Measurements from ENCODE around the gene LRP1B. TPM values are rescaled to one million over a fixed set of nuclear protein-coding genes. Genes with fewer than 3 reads are reported as not detected.

Gene LRP1B
- polyA plus RNA-seq, 2 of the 4 experiments (the other 2 are of a cell fraction): 0.03 TPM; not detected in 1

DNA sequence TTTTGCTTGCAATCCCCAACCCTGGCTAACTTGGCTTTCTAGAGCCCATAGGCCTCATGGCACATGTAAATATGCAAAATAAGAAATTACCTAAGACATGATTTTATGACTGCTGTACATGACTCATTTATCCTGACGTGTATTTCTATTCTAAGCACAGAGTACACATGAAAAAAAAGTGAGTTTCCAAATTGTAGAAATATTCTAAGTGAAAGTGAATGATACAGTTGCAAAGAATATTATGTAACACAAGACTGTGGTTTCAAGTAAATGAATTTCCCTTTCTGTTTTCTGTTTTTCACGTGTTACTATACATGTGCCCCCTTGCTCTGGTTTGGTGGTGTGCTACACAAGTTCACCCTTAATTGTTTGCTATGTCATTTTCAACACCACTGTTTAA, 162.4 kb downstream of the LRP1B start:
- FAIRE-seq (no peak), DNase-seq (ENCODE audit: low read depth in 1 of 2, low spot score in 1 of 2) (no peak), ATAC-seq (no peak)
- H3K9me3 ChIP-seq: no peaks in the 10 kb centered on the region
- CTCF ChIA-PET: no interaction called here
- 2% methylated on average over 2 of the region's 2 CpGs for WGBS (ENCODE audit: missing lambda C conversion rate)
- no peak overlapping the region for H3K27ac ChIP-seq
- no peak for TF ChIP-seq FOXS1 (CRISPR knock-in tag; IDR thresholded peaks at IDR 0.05)
- H3K4me1 ChIP-seq: no peaks in the 10 kb centered on the region
- POLR2A ChIA-PET: no interaction called here
- H3K4me2 ChIP-seq: no peak overlapping the region
- no peak overlapping the region for H3K4me3 ChIP-seq

DNA sequence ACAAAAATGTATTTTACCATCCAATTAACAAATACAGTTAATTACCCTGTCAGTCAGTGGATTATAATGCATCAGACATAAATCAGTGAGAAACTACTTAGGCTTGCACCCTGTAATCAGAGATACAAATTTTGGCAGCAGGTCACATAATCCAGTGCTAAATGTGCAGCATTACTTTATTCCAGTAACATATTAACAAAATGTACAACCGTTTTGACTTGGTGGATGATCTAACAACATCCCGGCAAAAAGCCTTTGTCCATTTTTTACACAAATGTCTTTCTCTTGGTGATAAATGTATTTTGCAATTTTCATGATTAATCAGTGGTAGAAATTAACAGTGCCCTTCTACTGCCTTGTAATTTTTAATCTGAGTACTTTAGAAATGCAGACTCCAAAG, 162.8 kb downstream of the LRP1B start:
- no peak for ATAC-seq
- H3K9me3 ChIP-seq: no peaks in the 10 kb centered on the region
- no peak for FAIRE-seq
- TF ChIP-seq NFE2L2 (conservative IDR thresholded peaks at IDR 0.05; ENCODE audit: low read length) (no peak), ZFP36 (IDR thresholded peaks at IDR 0.05; ENCODE audit: borderline replicate concordance, partially characterized antibody) (no peak), JUNB (IDR thresholded peaks at IDR 0.05) (no peak), HEYL (CRISPR knock-in tag; IDR thresholded peaks at IDR 0.05) (no peak), ZSCAN20 (CRISPR knock-in tag; IDR thresholded peaks at IDR 0.05) (no peak), PHF8 (IDR thresholded peaks at IDR 0.05; ENCODE audit: borderline replicate concordance, low read depth) (no peak), RNF2 (IDR thresholded peaks at IDR 0.05; ENCODE audit: borderline replicate concordance, low read depth) (no peak)
- TF ChIP-seq, protein P1, sequence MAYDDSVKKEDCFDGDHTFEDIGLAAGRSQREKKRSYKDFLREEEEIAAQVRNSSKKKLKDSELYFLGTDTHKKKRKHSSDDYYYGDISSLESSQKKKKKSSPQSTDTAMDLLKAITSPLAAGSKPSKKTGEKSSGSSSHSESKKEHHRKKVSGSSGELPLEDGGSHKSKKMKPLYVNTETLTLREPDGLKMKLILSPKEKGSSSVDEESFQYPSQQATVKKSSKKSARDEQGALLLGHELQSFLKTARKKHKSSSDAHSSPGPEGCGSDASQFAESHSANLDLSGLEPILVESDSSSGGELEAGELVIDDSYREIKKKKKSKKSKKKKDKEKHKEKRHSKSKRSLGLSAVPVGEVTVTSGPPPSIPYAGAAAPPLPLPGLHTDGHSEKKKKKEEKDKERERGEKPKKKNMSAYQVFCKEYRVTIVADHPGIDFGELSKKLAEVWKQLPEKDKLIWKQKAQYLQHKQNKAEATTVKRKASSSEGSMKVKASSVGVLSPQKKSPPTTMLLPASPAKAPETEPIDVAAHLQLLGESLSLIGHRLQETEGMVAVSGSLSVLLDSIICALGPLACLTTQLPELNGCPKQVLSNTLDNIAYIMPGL (CRISPR knock-in tag; IDR thresholded peaks at IDR 0.05; ENCODE audit: borderline replicate concordance): no peak
- TF ChIP-seq, protein P2, sequence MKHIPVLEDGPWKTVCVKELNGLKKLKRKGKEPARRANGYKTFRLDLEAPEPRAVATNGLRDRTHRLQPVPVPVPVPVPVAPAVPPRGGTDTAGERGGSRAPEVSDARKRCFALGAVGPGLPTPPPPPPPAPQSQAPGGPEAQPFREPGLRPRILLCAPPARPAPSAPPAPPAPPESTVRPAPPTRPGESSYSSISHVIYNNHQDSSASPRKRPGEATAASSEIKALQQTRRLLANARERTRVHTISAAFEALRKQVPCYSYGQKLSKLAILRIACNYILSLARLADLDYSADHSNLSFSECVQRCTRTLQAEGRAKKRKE (CRISPR knock-in tag; IDR thresholded peaks at IDR 0.05; ENCODE audit: low read depth): no peak
- TF ChIP-seq, protein P3, sequence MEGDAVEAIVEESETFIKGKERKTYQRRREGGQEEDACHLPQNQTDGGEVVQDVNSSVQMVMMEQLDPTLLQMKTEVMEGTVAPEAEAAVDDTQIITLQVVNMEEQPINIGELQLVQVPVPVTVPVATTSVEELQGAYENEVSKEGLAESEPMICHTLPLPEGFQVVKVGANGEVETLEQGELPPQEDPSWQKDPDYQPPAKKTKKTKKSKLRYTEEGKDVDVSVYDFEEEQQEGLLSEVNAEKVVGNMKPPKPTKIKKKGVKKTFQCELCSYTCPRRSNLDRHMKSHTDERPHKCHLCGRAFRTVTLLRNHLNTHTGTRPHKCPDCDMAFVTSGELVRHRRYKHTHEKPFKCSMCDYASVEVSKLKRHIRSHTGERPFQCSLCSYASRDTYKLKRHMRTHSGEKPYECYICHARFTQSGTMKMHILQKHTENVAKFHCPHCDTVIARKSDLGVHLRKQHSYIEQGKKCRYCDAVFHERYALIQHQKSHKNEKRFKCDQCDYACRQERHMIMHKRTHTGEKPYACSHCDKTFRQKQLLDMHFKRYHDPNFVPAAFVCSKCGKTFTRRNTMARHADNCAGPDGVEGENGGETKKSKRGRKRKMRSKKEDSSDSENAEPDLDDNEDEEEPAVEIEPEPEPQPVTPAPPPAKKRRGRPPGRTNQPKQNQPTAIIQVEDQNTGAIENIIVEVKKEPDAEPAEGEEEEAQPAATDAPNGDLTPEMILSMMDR (IDR thresholded peaks at IDR 0.05): no peak
- TF ChIP-seq, protein P4, sequence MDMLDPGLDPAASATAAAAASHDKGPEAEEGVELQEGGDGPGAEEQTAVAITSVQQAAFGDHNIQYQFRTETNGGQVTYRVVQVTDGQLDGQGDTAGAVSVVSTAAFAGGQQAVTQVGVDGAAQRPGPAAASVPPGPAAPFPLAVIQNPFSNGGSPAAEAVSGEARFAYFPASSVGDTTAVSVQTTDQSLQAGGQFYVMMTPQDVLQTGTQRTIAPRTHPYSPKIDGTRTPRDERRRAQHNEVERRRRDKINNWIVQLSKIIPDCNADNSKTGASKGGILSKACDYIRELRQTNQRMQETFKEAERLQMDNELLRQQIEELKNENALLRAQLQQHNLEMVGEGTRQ (IDR thresholded peaks at IDR 0.05): no peak
- no peaks in the 10 kb centered on the region for H3K4me1 ChIP-seq
- ChIA-PET CTCF (no interaction called here), POLR2A (no interaction called here)
- no peak overlapping the region for H3K4me3 ChIP-seq
- H3K4me2 ChIP-seq: no peak overlapping the region
- 39% methylated on average over 2 of the region's 2 CpGs for WGBS (ENCODE audit: missing lambda C conversion rate)
- H3K27ac ChIP-seq: no peak overlapping the region
- DNase-seq (ENCODE audit: low read depth in 1 of 2, low spot score in 1 of 2): no peak

DNA sequence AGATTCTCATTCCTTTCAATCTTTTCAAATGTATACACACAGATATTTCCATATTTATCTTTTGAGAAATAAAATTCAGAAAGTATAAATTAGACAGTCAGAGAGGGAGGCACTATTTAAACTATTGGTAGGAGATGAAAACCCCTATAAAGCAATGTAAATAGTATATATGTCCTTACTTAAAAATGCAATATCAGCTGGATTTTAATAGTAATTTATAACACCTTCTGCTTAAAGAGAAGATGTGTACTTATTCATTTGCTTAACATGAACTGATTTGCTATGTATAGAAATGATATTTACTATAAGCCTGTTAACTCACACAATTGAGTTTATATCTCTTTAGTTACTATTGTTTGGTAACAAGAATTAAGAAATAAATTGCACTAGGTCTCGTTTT, 163.3 kb downstream of the LRP1B start:
- ATAC-seq (no peak), FAIRE-seq (no peak), DNase-seq (ENCODE audit: low read depth in 1 of 2, low spot score in 1 of 2) (no peak)
- H3K9me3 ChIP-seq: no peaks in the 10 kb centered on the region
- H3K4me3 ChIP-seq: no peak overlapping the region
- no peak overlapping the region for H3K4me2 ChIP-seq
- 5% methylated on average over 1 of the region's 1 CpG for WGBS (ENCODE audit: missing lambda C conversion rate)
- ChIA-PET POLR2A (no interaction called here), CTCF (no interaction called here)
- H3K4me1 ChIP-seq: no peaks in the 10 kb centered on the region
- no peak overlapping the region for H3K27ac ChIP-seq
- TF ChIP-seq MAFK (IDR thresholded peaks at IDR 0.05; ENCODE audit: partially characterized antibody) (peak; percentile 69), CEBPB (IDR thresholded peaks at IDR 0.05) (no peak)

DNA sequence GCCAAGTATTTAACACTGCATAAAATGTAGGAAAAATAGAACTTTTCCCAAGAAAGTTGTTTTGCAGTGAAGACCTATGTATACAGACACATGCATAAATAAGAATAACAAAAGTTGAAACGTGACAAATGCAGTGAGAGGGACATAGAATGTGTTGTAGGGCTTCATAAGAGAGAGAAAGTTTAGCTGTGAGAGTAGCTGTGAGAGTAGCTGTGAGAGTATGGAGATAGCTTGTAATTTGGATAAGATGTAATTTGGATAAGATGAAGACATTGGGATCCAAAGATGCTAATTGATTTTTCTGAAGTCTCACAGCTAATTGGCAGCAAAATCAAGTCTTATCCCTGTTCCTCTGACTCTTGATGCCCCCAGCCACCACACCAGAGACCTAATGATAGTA, 170.9 kb downstream of the LRP1B start:
- no peak for TF ChIP-seq FOSB (CRISPR knock-in tag; IDR thresholded peaks at IDR 0.05)
- TF ChIP-seq SREBF2 (IDR thresholded peaks at IDR 0.05): no peak
- TF ChIP-seq, protein P5, sequence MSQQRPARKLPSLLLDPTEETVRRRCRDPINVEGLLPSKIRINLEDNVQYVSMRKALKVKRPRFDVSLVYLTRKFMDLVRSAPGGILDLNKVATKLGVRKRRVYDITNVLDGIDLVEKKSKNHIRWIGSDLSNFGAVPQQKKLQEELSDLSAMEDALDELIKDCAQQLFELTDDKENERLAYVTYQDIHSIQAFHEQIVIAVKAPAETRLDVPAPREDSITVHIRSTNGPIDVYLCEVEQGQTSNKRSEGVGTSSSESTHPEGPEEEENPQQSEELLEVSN (IDR thresholded peaks at IDR 0.05; ENCODE audit: borderline replicate concordance, low read depth): no peak
- TF ChIP-seq HEYL (CRISPR knock-in tag; IDR thresholded peaks at IDR 0.05): no peak
- no peak for TF ChIP-seq EP300 (IDR thresholded peaks at IDR 0.05)
- TF ChIP-seq JUNB (IDR thresholded peaks at IDR 0.05): no peak
- TF ChIP-seq ZNF302 (CRISPR knock-in tag; IDR thresholded peaks at IDR 0.05): no peak
- TF ChIP-seq RARB (CRISPR knock-in tag; IDR thresholded peaks at IDR 0.05): no peak
- no peak for TF ChIP-seq HOXB5 (CRISPR knock-in tag; IDR thresholded peaks at IDR 0.05)
- no peak for TF ChIP-seq HDAC2 (IDR thresholded peaks at IDR 0.05)
- no peak for TF ChIP-seq NPAS2 (CRISPR knock-in tag; IDR thresholded peaks at IDR 0.05; ENCODE audit: borderline replicate concordance)
- Histone ChIP-seq H3K4me3 (no peak overlapping the region), H3K9me3 (no peaks in the 10 kb centered on the region), H3K4me2 (no peak overlapping the region), H3K4me1 (no peaks in the 10 kb centered on the region), H3K27ac (no peak overlapping the region)
- FAIRE-seq (no peak), DNase-seq (ENCODE audit: low read depth in 1 of 2, low spot score in 1 of 2) (no peak), ATAC-seq (no peak)
- ChIA-PET CTCF (no interaction called here), POLR2A (no interaction called here)
- 0% methylated on average over 1 of the region's 1 CpG for WGBS (ENCODE audit: missing lambda C conversion rate)

All from A549 (cell line).